IPS DF 6.9 (cell line): ENCODE measurements around the gene ERICH6.

Experiments
- DNase-seq: peaks from one replicate; pipeline ENCODE4 v3.0.0-alpha.2; 2013; ENCODE audit warnings: low read depth, low spot score
- H3K27ac ChIP-seq: one replicate; pipeline ENCODE4 v1.5.1; 2013; ENCODE audit warnings: low read length, control low read depth
- H3K27me3 ChIP-seq: 2 replicates; pipeline ENCODE4 v1.6.1; 2013; ENCODE audit warnings: mild to moderate bottlenecking, low read length; ENCODE audit not compliant: control insufficient read depth, insufficient read depth
- H3K36me3 ChIP-seq: 2 replicates; pipeline ENCODE4 v1.6.1; 2013; ENCODE audit warnings: low read length; ENCODE audit not compliant: control insufficient read depth, insufficient read depth
- H3K4me1 ChIP-seq: 2 replicates; pipeline ENCODE4 v1.6.1; 2013; ENCODE audit warnings: low read length; ENCODE audit not compliant: control insufficient read depth, insufficient read depth
- H3K4me3 ChIP-seq: 2 replicates; pipeline ENCODE4 v1.5.1; 2013; ENCODE audit warnings: mild to moderate bottlenecking, low read length
- H3K9me3 ChIP-seq: 2 replicates; pipeline ENCODE4 v1.6.1; 2013; ENCODE audit warnings: low read length, inconsistent platforms; ENCODE audit not compliant: control insufficient read depth, insufficient read depth
- WGBS: extraction: QIAGEN DNeasy Blood & Tissue Kit; methylation state at CpG from one replicate; pipeline ENCODE4 v1.1.7; 2013; ENCODE audit warnings: mixed read lengths, missing lambda C conversion rate; ENCODE audit not compliant: insufficient read length, insufficient coverage; 5-methylcytosine and 5-hydroxymethylcytosine counted together

The ERICH6 gene

DNA sequence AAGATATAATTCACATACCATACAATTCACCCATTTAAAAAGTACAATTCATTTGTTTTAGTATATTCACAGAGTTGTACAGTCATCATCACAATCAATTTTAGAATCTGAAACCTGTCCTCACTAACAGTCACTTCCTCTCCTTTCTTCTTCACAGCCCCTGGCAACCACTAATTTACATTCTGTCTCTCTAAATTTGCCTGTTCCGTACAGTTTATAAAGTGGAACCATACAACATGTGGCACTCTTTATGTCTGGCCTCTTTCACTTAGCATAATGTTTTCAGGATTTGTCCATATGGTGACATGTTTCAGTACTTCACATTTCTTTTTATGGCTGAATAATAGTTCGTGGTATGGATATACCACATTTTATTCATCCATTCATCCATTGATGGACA lies 22.7 kb downstream of the ERICH6 start:
- no peak overlapping the region for H3K27ac ChIP-seq
- H3K36me3 ChIP-seq = no peaks in the 10 kb centered on the region
- no peaks in the 10 kb centered on the region for H3K27me3 ChIP-seq
- no peaks in the 10 kb centered on the region for H3K9me3 ChIP-seq
- WGBS = no CpG with 5 or more reads among the region's 2 CpGs
- no peak overlapping the region for H3K4me3 ChIP-seq
- H3K4me1 ChIP-seq = no peaks in the 10 kb centered on the region
- DNase-seq = no peak

DNA sequence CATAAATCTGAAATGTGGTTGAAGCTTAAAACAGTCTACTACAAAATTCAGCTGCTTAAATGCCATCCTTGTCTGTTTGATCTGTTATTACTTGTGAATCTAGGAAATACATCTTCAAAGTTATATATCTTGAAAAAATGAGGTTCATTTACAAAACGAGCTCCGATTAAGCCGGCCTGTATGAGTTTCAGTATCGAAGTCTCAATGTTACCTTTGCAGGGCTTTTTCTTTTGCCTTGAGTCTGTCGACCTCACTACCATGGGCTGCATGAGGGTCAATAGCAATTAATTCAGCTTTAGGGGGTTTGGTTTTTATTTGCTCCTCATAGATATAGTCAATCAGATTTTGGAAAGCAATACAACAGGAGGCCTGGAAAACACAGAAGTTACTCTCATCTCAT lies 23.2 kb downstream of the ERICH6 start:
- no peaks in the 10 kb centered on the region for H3K4me1 ChIP-seq
- H3K4me3 ChIP-seq = no peak overlapping the region
- DNase-seq = no peak
- WGBS = no CpG with 5 or more reads among the region's 5 CpGs
- H3K27me3 ChIP-seq = no peaks in the 10 kb centered on the region
- H3K9me3 ChIP-seq = no peaks in the 10 kb centered on the region
- no peak overlapping the region for H3K27ac ChIP-seq
- H3K36me3 ChIP-seq = no peaks in the 10 kb centered on the region

DNA sequence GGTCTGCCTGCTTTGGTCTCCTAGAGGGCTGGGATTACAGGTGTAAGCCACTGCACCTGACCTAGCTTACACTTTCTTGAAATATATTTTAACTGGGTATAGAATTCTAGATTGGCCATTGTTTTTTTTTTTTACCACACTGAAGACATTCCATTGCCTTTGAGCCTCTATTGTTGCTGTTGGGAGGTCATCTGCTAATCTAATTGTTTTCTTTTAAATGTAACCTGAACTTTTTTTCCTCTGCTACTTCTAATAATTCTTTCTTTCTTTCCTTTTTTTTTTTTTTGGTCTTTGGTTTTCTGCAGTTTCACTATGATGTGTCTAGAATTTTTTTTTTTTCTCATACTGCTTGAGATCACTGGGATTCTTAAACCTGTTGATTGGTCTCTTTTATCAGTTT lies 28.1 kb downstream of the ERICH6 start:
- Histone ChIP-seq H3K4me3 (no peak overlapping the region), H3K36me3 (no peaks in the 10 kb centered on the region), H3K27me3 (no peaks in the 10 kb centered on the region), H3K27ac (no peak overlapping the region), H3K4me1 (no peaks in the 10 kb centered on the region), H3K9me3 (no peaks in the 10 kb centered on the region)
- DNase-seq = no peak

DNA sequence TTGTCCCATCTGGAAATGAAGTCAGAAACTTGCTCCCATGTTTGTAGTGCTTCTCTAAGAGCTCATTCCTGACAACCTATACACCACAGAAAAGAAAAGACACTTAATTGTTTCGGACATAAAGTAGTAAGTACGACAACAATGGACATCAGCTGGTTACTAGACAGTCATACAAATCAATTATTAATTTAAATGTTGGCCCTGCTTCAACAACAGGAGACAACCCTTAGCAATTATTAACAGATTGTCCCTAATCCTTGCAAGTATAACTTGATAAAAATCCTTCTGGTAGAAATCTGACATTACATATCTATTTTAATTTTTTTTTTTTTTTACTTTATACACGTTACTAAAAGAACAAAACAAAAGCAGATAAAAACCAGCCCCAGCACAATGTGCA lies 29.8 kb downstream of the ERICH6 start:
- Histone ChIP-seq H3K9me3 (no peaks in the 10 kb centered on the region), H3K4me1 (no peaks in the 10 kb centered on the region), H3K27me3 (no peaks in the 10 kb centered on the region), H3K27ac (no peak overlapping the region), H3K4me3 (no peak overlapping the region), H3K36me3 (no peaks in the 10 kb centered on the region)
- no CpG with 5 or more reads among the region's 3 CpGs for WGBS
- DNase-seq = no peak

DNA sequence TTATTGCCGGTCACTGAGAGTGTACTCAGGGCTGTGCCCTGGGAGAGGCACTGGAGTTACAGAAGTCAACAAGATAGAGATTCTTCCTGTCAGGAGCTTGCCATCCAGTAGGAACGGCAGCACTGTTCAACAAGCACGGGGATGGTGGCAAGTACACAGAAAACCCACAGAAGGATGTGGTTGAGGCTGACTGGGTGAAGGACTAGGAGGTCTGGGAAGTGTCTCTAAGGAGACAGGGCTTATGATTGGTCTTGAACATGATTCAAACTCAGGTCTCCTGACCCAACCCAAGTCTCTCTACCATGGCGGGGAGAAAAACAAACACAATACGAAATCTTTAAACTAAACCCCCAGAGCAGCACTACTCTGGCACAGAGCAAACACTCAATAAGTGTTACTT lies 37.6 kb downstream of the ERICH6 start:
- Histone ChIP-seq H3K27ac (no peak overlapping the region), H3K36me3 (no peaks in the 10 kb centered on the region), H3K4me1 (no peaks in the 10 kb centered on the region), H3K4me3 (no peak overlapping the region), H3K9me3 (no peaks in the 10 kb centered on the region), H3K27me3 (no peaks in the 10 kb centered on the region)
- no peak for DNase-seq
- WGBS = no CpG with 5 or more reads among the region's 5 CpGs

DNA sequence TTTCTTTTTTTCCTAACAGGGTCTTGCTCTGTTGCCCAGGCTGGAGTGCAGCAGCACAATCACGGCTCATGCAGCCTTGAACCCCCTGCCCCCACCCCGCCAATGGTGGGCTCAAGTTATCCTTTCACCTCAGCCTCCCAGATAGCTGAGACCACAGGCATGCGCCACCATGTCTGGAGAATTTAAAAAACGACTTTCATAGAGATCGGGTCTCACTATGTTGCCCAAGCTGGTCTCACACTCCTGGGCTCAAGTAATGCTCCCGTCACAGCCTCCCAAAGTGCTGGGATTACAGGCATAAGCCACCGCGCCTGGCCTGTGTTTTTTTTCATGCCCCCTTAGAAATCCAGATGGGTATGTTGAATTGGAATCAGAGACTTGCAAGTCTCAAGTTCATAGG lies 40.3 kb downstream of the ERICH6 start:
- H3K36me3 ChIP-seq = no peaks in the 10 kb centered on the region
- DNase-seq = no peak
- H3K9me3 ChIP-seq = no peaks in the 10 kb centered on the region
- WGBS = no CpG with 5 or more reads among the region's 8 CpGs
- no peaks in the 10 kb centered on the region for H3K4me1 ChIP-seq
- H3K27me3 ChIP-seq = no peaks in the 10 kb centered on the region
- H3K27ac ChIP-seq = no peak overlapping the region
- no peak overlapping the region for H3K4me3 ChIP-seq

DNA sequence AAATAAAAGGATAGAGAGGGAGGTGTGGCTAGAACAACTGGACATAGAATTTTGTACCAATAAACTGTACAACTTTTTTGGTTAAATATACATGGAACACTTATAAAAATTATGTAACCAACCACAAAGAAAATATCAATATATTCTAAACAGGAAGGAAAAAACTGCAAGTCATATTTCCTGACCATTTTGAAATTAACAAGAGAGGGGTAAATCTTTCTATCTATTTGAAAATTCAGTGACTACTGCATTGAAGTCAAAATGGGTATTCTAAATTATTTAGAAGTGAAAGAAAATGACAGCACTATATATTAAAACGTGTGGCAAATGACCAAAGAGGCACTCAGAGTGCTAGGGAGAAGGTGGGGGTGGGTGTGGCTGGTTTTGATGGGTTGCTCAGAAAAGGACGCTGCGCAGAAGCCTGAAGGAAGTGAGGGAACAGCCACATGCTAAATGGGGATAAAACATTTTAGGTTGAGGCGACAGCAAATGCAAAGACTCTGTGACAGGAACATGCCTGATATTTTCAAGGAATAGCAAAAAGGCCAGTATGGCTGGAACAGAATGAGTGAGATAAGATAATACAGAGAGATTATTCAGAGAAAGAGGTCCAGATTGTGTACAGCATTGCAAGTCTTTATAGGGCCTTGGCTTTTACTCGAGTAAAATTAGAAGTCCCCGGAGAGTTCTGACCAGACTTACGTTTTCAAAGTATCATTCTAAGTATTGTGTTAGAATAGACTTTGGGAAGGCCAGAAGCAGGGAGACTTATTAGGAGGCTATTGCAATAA lies 41.1 kb downstream of the ERICH6 start:
- H3K27me3 ChIP-seq = no peaks in the 10 kb centered on the region
- no peaks in the 10 kb centered on the region for H3K4me1 ChIP-seq
- H3K36me3 ChIP-seq = no peaks in the 10 kb centered on the region
- WGBS = no CpG with 5 or more reads among the region's 7 CpGs
- no peak overlapping the region for H3K4me3 ChIP-seq
- no peaks in the 10 kb centered on the region for H3K9me3 ChIP-seq
- DNase-seq = no peak
- no peak overlapping the region for H3K27ac ChIP-seq

DNA sequence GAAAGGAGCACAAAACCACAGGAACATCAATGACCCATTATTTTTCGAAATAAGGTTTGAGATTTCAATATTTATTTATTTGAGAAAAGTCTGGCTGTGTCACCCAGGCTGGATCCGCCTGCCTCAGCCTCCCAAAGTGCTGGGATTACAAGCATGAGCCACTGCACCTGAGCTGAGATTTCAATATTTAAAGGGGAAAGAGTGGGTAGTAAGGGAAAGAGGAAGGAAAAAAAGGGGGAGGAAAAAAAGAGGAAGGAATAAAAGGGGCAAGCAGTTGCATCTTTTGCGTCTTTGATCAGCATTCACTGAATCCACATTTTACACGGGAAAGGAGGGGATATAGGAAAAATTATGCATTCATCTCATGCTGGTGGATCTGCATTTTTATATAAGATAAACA lies 47.4 kb downstream of the ERICH6 start:
- no CpG with 5 or more reads among the region's 4 CpGs for WGBS
- no peaks in the 10 kb centered on the region for H3K36me3 ChIP-seq
- H3K27me3 ChIP-seq = no peaks in the 10 kb centered on the region
- no peak overlapping the region for H3K27ac ChIP-seq
- DNase-seq = no peak
- H3K9me3 ChIP-seq = no peaks in the 10 kb centered on the region
- H3K4me1 ChIP-seq = no peaks in the 10 kb centered on the region
- no peak overlapping the region for H3K4me3 ChIP-seq

DNA sequence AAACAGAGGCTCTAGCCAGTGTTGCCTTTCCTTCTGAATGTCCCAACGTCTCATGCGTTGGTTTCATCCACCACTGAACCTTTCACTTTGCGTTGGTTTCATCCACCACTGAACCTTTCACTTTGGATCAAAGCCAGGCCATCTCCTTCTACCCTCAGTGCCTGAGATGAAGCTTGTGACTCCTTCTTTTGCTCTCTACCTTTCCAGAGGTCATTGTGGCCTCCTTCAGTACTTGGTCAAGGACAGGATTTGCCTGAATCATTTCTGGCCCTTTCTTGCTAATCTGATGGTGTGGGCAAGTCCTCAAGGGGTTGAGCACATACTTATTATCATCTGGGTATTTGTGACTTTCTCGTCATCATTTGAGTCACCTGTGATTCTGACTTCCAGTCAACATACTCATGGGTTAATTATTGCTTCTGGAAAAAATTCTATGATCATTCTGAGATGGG lies 50.6 kb downstream of the ERICH6 start:
- Histone ChIP-seq H3K27me3 (no peaks in the 10 kb centered on the region), H3K4me3 (no peak overlapping the region), H3K36me3 (no peaks in the 10 kb centered on the region), H3K4me1 (no peaks in the 10 kb centered on the region), H3K9me3 (no peaks in the 10 kb centered on the region), H3K27ac (no peak overlapping the region)
- no peak for DNase-seq
- WGBS = no CpG with 5 or more reads among the region's 4 CpGs

DNA sequence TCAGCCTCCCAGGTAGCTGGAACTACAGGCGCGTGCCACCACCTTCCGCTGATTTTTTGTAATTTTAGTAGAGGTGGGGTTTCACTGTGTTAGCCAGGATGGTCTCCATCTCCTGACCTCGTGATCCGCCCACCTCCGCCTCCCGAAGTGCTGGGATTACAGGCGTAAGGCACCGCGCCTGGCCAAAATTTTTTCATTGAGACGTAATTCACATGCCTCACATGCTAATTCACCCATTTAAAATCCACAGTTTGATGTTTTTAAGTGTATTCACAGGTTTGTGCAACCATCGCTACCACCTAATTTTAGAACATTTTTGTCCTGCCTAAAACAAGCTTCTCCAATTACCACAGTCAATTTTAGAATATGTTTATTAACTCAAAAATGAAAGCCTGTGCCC lies 63.5 kb downstream of the ERICH6 start:
- no peaks in the 10 kb centered on the region for H3K36me3 ChIP-seq
- no peaks in the 10 kb centered on the region for H3K9me3 ChIP-seq
- WGBS = no CpG with 5 or more reads among the region's 12 CpGs
- no peaks in the 10 kb centered on the region for H3K27me3 ChIP-seq
- H3K27ac ChIP-seq = no peak overlapping the region
- no peaks in the 10 kb centered on the region for H3K4me1 ChIP-seq
- no peak overlapping the region for H3K4me3 ChIP-seq
- DNase-seq = no peak

DNA sequence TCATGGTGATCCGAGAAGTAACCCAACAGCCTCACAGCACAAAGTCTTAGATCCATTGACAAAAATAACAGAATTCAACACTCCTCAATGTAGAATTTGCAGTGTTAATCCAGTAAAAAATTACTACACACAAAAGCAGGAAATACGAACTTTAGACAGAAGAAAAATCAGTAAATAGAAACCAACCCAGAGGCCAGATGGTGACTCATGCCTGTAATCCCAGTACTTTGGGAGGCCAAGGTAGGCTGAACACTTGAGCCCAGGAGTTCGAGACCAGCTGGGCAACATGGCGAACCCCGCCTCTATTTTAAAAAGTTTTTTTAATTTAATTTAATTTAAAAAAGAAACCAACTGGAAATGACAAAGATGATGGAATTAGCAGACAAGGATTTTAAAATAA lies 64.5 kb downstream of the ERICH6 start:
- Histone ChIP-seq H3K9me3 (no peaks in the 10 kb centered on the region), H3K27me3 (no peaks in the 10 kb centered on the region), H3K27ac (no peak overlapping the region), H3K36me3 (no peaks in the 10 kb centered on the region), H3K4me3 (no peak overlapping the region), H3K4me1 (no peaks in the 10 kb centered on the region)
- no peak for DNase-seq
- WGBS = no CpG with 5 or more reads among the region's 5 CpGs
